Stimulated activated CD4-positive, alpha-beta T cell treated with anti-CD3 and anti-CD28 coated beads, Interleukin-4, amount 100 ng/mL, for 24 hours (primary cell): Measurements from ENCODE around the gene AGPAT4.

Experiments
- DNase-seq: peaks from one replicate; pipeline ENCODE4 v3.0.0-alpha.2; 2020

The AGPAT4 gene

DNA sequence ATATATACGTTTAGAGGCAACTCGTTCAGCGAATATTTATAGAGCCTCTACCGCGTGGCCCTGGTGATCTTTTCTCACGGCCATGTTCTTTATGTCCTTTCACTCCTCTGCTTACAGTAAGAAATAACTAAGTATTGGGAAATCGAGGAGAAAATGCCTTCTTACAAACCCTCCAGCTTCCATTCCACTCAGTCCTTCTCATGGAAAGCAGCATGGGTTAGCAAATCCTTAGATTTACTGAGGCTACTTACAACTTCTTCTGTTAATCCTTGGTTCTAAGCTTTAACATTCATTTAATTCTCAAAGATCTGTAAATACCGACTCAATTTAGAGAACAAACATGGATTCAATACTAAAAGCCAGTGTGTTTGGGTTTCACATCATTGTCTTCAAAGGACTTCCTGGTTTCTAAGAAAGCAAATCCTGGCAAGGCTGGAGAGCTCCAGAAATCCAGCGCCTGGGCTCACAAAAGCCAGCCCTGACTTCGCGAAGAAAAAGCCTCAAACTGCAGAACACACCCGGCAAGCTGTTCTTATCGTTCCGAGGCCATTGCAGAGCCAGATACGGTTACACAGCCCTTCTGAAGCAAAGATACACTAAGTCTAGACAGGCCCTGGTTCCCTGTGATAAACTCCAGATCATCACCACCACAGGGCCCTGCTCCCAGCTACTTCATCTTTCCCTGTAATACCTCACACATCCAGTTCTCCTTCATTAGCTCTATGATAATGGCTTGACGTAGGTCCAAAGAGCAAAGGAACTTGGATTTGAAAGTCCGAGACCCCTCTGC is 19.2 kb downstream of the AGPAT4 start:
- DNase-seq: no peak

DNA sequence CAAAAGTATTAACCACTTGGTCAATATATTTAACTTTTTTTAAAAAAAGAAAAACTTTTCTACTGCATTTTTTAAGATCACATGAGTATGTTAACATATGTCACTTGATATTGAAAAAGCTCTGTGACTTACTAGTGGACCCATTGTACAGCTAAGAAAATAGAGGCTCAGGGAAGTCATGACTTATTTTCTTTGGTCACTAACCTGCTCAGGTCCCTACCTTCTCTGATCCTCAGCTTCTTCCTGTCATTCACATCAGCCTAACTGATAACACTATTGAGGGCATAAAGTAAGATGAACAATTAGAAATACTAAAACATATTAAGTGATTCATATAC is 19.8 kb downstream of the AGPAT4 start:
- no peak for DNase-seq

- no peak for DNase-seq
Observed at GRCh38 chr6:161251345-161251744, 22.5 kb downstream of the AGPAT4 start.

DNA sequence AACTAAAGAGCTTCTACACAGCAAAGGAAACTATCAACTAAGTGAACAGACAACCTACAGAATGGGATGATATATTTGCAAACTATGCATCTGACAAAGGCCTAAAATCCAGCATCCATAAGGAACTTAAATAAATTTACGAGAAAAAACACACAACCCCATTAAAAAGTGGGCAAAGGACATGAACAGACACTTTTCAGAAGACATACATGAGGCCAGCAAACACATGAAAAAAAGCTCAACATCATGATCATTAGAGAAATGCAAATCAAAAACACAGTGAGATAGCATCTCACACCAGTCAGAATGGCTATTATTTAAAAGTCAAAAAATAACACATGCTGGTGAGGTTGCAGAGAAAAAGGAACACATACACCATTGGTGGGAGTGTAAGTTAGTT is 24.5 kb downstream of the AGPAT4 start:
- DNase-seq: no peak

DNA sequence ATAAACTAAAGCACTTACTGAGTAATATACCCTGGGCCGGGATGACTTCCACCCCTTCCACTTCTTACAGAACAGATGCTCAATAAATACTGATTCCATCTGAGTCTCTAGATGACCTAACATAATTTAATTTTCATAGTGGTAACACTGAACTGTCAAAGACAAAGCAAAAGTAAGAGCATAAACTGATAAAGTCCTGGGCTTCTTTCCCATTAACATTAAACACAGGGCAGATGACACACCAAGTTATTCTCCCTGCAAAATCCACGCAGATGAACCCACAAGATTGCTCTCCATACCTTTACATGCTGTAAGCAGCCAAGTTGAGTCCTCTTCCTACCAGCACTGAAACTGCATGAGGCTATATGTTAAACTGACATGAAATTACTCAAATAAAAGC is 27.1 kb downstream of the AGPAT4 start:
- no peak for DNase-seq

- no peak for DNase-seq
Observed at GRCh38 chr6:161245363-161245762, 28.5 kb downstream of the AGPAT4 start.

- no peak for DNase-seq
Observed at GRCh38 chr6:161244725-161245124, 29.1 kb downstream of the AGPAT4 start.

DNA sequence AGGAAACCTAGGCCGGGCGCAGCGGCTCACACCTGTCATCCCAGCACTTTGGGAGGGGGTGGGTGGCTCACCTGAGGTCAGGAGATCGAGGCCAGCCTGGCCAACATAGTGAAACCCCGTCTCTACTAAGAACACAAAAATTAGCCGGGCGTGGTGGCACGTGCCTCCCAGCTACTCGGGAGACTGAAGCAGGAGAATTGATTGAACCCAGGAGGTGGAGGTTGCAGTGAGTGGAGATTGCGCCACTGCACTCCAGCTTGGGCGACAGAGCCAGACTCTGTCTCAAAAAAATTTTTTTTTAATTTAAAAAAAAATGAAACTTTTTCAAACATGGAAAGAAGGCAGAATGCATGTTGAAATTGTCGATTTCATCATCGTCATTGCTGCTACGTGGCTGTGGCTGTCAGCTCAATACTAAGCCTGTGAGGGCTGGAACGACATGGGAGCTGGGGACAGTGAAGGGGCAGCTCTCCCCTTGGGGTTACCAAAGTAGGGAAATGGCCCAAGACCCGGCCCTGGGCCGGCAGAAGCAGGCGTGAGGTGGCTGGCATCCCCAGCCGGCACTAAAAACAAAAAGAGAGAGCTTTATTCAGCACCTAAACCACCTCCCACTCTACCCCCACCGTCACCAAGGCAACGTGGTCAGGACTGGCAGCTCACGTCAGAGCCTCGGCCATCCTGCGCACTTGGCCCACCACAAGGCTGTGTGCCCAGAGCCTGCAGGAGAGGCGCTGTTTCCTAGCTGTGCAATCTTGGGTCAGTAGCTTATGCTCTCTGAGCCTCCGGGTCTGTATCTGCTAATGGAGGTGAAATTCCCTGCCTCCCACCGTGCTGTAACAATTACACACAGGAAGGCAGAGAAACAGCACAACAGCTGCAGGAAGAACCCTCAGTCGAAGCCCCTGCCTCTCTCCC is 30.8 kb downstream of the AGPAT4 start:
- DNase-seq: no peak

DNA sequence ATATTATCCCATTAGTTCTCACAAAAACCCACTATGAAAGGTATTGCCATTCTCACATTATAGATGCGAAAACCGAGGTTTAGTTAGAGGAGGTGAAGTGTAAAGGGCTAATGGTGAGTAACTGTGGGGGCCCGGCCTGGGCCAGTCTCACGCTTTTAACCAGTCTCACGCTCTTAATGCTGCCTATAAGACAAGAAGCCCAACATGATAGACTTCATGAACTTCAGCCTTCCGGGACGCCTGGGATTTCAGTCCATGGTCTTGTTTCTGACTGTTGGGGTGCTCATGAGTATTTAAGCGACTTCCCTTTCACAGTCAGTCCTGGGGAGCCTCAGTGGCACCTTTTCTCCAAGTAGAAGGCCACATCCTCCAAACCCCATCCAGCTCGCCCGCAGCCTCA is 31.7 kb downstream of the AGPAT4 start:
- DNase-seq: no peak

DNA sequence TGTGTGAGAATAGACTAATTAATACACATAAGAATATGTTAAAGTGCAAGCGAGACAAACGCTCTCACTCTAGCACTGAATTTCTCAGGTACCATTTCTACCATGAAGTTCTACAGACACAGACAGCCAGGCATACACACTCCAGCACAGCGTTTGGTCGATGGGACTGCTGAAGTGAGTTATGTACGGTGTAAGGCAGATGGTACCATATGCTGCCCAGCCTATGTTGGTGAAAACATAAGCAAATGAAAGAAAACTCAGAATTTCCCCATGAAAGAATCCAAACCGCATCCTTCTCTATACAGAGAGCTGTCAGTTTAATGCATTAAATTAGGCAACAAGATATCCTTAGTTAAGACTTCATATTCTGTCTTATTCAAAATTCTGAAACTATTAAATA is 34.9 kb downstream of the AGPAT4 start:
- DNase-seq: no peak

GRCh38 chr6:161238500-161238899 is 35.4 kb downstream of the AGPAT4 start:
- no peak for DNase-seq

DNA sequence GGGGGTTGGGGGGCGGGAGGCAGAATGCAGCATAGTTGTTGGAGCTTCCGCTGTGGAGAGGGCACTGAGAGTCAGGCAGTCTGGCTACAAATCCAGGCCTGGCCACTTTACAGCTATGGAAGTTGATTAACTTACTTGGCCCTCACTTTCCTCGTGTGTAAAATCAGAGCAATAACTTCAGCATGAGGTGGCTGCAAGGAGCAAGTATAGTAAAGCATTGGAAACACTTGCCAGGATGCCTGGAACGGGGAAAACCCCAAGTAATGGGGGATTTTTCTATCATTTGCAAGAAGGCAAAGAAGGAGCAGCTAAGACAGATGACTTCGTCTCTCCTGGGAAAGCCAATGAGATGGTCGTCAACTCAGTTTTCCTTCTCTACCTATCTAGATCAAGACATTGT is 35.8 kb downstream of the AGPAT4 start:
- no peak for DNase-seq

- no peak for DNase-seq
Observed at GRCh38 chr6:161237176-161237575, 36.7 kb downstream of the AGPAT4 start.

- no peak for DNase-seq
Observed at GRCh38 chr6:161235776-161236633, 37.9 kb downstream of the AGPAT4 start.

GRCh38 chr6:161233986-161234661 is 39.7 kb downstream of the AGPAT4 start:
- no peak for DNase-seq

- DNase-seq: no peak
Observed at GRCh38 chr6:161232467-161232866, 41.4 kb downstream of the AGPAT4 start.

GRCh38 chr6:161232010-161232409 is 41.9 kb downstream of the AGPAT4 start:
- DNase-seq: no peak

GRCh38 chr6:161230339-161230738 is 43.5 kb downstream of the AGPAT4 start:
- DNase-seq: no peak

GRCh38 chr6:161228921-161229591 is 44.8 kb downstream of the AGPAT4 start:
- DNase-seq: no peak

- no peak for DNase-seq
Observed at GRCh38 chr6:161228096-161228495, 45.8 kb downstream of the AGPAT4 start.

DNA sequence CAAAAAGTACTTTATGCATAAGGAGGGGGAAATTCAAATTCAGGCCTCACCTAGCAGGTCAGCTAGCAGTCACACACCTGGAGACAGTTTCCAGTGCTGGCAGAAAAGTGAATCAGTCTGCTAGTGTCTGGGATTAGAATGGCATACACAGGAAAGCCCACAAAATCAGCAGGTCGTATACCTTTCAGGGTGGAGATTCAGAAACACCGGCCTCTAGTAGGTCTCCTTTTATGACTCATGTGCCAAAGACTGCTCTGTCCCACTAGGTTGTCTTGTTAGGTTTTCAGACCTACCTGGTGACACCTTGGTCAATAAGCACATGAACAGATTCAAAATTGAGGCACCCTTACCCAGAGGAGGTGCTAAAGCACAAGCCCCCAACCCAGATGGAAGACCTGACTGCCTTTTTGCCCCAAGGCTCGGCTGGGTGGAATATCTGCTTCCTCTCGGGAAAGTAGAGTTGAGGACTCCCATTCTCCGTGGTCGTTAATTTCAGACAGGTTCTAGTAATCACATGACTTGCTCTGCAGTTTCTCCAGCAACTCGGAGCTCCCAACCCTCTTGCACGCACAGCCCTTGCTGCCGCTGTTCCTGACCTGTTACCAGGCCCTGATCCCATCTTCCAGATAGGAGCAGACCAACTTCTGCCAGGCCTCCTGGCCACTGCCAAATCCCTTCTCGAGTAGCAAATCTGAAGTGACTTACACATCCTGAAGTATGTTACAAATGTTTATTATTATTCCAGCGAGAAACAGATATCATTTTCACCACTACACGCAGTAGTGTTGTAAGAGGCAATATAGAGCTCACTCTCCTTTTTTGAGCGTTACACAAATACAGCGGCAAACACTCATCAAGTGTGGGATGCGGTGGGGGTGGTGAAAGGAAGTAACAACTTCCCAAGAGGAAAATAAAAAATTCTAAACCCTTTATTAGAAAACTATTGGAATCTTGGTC is 46.6 kb downstream of the AGPAT4 start:
- DNase-seq: no peak
